Pancreas (tissue), 10 donors: ENCODE measurements around the gene ARFGAP1. TPM values are rescaled to one million over a fixed set of nuclear protein-coding genes. Genes with fewer than 3 reads are reported as not detected.

Experiments
- ATAC-seq, 4 donors: fragments of 200-7000 bp; cut with Tn5 transposase; one replicate each; pipeline versions ENCODE4 v1.8.0 to v1.9.1; 2020; ENCODE audit warnings: mild to moderate bottlenecking in 4 of 4, moderate library complexity in 4 of 4
- DNase-seq, 6 donors: peaks; one replicate each; pipeline ENCODE4 v3.0.0-alpha.2; 2020
- FAIRE-seq: peaks from 2 replicates; lab custom pipeline; 2012; peaks lifted over from hg19 to GRCh38; lab: Jason Lieb, UNC
- H3K27ac ChIP-seq, 4 donors: fragments of 200-600 bp; sonication (generic); 1 replicate in 3 of 4; 2 replicates in 1 of 4; pipeline versions ENCODE4 v1.5.0 to v1.8.0; 2020
- H3K27me3 ChIP-seq, 4 donors: fragments of 200-600 bp; one replicate each; pipeline ENCODE4 v1.8.0; 2021
- H3K36me3 ChIP-seq, 3 donors: fragments of 200-600 bp; sonication (generic) in 1 of 3; one replicate each; pipeline versions ENCODE4 v1.5.0 to v1.8.0; 2020 to 2021
- H3K4me1 ChIP-seq, 3 donors: fragments of 200-600 bp; one replicate each; pipeline ENCODE4 v1.8.0; 2021
- H3K4me3 ChIP-seq, 4 donors: fragments of 200-600 bp; sonication (generic) in 2 of 4; one replicate each; pipeline versions ENCODE4 v1.5.0 to v1.8.0; 2020 to 2021
- H3K9me3 ChIP-seq, 4 donors: fragments of 200-600 bp; one replicate each; pipeline ENCODE4 v1.8.0; 2021
- CTCF ChIP-seq, 4 donors: fragments of 200-600 bp; sonication (generic) in 3 of 4; IDR thresholded peaks; one replicate each; pipeline versions ENCODE4 v1.5.0 to v1.8.0; 2021; ENCODE audit warnings: antibody characterized with exemption in 4 of 4
- WGBS, 2 donors: extraction: QIAGEN DNeasy Blood & Tissue Kit; methylation state at CpG; one replicate each; pipeline ENCODE4 v1.1.7; 2013; 5-methylcytosine and 5-hydroxymethylcytosine counted together
- intact Hi-C, 3 donors: fragments of 100-400 bp; cut with DNase I; formaldehyde crosslinking; loops; one replicate each; pipeline versions ENCODE4 v1.11.1 to v1.14.2; 2022
- polyA plus RNA-seq, 2 donors: library from polyadenylated mRNA; stranded (reverse); fragments of 200-250 nt; gene quantifications; one replicate each; pipeline ENCODE4 v1.2.3, GENCODE V29; 2013
- total RNA-seq, 6 donors: library from RNA; stranded (reverse); fragmentation: NEBNext Ultra II Directional in 4 of 6; extraction: Animal tissue kit (Norgen Biotek cat#: 25700) in 4 of 6; gene quantifications; one replicate each; pipeline versions ENCODE4 v1.2.1 to v1.2.4, GENCODE V29; 2021 to 2023
- donor health status: healthy with polysubstance abuse.
- donor health status: DM: no; HTN: no; CAD: no; lungs with moderate emphysema.
- donor health status: DM: no; HTN: no; CAD: no.
- donor health status: control.
- donor health status: control.
- donor health status: Bipolar disorder and iron deficiency.
- donor health status: DM: yes; HTN: yes; CAD: no.
- donor health status: DM: no; HTN: no; CAD: no.
- donor health status: DM: no; HTN: no; CAD: no.
- donor health status: DM: yes; HTN: yes; CAD: no.

The ARFGAP1 gene
- total and polyA plus RNA-seq, 8 donors, result 34.0 to 251 (median 53.3) TPM

GRCh38 chr20:63283397-63284082, 10.9 kb downstream of the ARFGAP1 start:
- DNase-seq (peak in 2 of 6 donors; percentile 17 to 63), ATAC-seq (no peak), FAIRE-seq (no peak)
- intact Hi-C loops, result no loop called here
- H3K27me3 ChIP-seq, result no peaks in the 10 kb centered on the region
- TF ChIP-seq CTCF (IDR thresholded peaks at IDR 0.05), result no peak
- no peaks in the 10 kb centered on the region for H3K4me1 ChIP-seq
- H3K36me3 ChIP-seq, result peaks cover 0 to 55% (median 8%) of the 10 kb centered on the region in 3 donors
- no peak overlapping the region for H3K4me3 ChIP-seq
- H3K27ac ChIP-seq, result no peak overlapping the region
- H3K9me3 ChIP-seq, result no peaks in the 10 kb centered on the region
- WGBS, 2 donors, result 92 to 95% methylated on average over 33 of the region's 33 CpGs

- H3K27me3 ChIP-seq, result no peaks in the 10 kb centered on the region
- H3K9me3 ChIP-seq, result no peaks in the 10 kb centered on the region
- ATAC-seq (no peak), FAIRE-seq (no peak), DNase-seq (peak in 2 of 6 donors; percentile 7 to 67)
- no peak for TF ChIP-seq CTCF (IDR thresholded peaks at IDR 0.05)
- H3K4me1 ChIP-seq, result no peaks in the 10 kb centered on the region
- H3K27ac ChIP-seq, result no peak overlapping the region
- no peak overlapping the region for H3K4me3 ChIP-seq
- intact Hi-C loops, result no loop called here
- 88 to 90% methylated on average over 13 to 14 of the region's 14 CpGs for WGBS, 2 donors
- peaks cover 0 to 56% (median 3%) of the 10 kb centered on the region in 3 donors for H3K36me3 ChIP-seq
These were observed 11.4 kb downstream of the ARFGAP1 start for GRCh38 chr20:63284083-63284440.

- DNase-seq (peak in 1 of 6 donors; percentile 30), FAIRE-seq (no peak), ATAC-seq (no peak)
- H3K4me3 ChIP-seq, result no peak overlapping the region
- H3K36me3 ChIP-seq, result peaks cover 0 to 51% (median 3%) of the 10 kb centered on the region in 3 donors
- no peak for TF ChIP-seq CTCF (IDR thresholded peaks at IDR 0.05)
- H3K4me1 ChIP-seq, result no peaks in the 10 kb centered on the region
- no peaks in the 10 kb centered on the region for H3K9me3 ChIP-seq
- H3K27ac ChIP-seq, result no peak overlapping the region
- WGBS, 2 donors, result 88 to 93% methylated on average over 25 of the region's 25 CpGs
- H3K27me3 ChIP-seq, result no peaks in the 10 kb centered on the region
- intact Hi-C loops, result no loop called here
These were observed 11.9 kb downstream of the ARFGAP1 start for GRCh38 chr20:63284544-63284949.

GRCh38 chr20:63284981-63285524, 12.4 kb downstream of the ARFGAP1 start:
- no peak for ATAC-seq
- Histone ChIP-seq H3K27ac (no peak overlapping the region), H3K36me3 (peaks cover 0 to 46% (median 3%) of the 10 kb centered on the region in 3 donors), H3K27me3 (no peaks in the 10 kb centered on the region), H3K4me1 (no peaks in the 10 kb centered on the region), H3K4me3 (no peak overlapping the region), H3K9me3 (no peaks in the 10 kb centered on the region)
- no peak for FAIRE-seq
- TF ChIP-seq CTCF (IDR thresholded peaks at IDR 0.05), result no peak
- peak in 1 of 6 donors; percentile 30 for DNase-seq
- intact Hi-C loops, result no loop called here
- 84 to 86% methylated on average over 13 of the region's 13 CpGs for WGBS, 2 donors
